ENCODE measurements around the gene PRKG1.

GRCh38 chr10:51804866-51805265 is 730.6 kb downstream of the PRKG1 start:
- TF ChIP-seq HDAC2 (IDR thresholded peaks at IDR 0.05; ENCODE audit: borderline replicate concordance in 1 of 2, low read depth in 2 of 2, low read length in 2 of 2) (no peak), CTCF (IDR thresholded peaks at IDR 0.05; ENCODE audit: control extremely low read depth in 1 of 3, insufficient read depth in 1 of 3, low read depth in 1 of 3, low read length in 3 of 3) (no peak), CBX8 (IDR thresholded peaks at IDR 0.05; ENCODE audit: borderline replicate concordance, low read depth, low read length) (no peak), CEBPB (IDR thresholded peaks at IDR 0.05; ENCODE audit: low read depth, low read length) (no peak), BRCA1 (IDR thresholded peaks at IDR 0.05; ENCODE audit: low read depth, low read length) (no peak), ATF2 (IDR thresholded peaks at IDR 0.05; ENCODE audit: low read length) (no peak), TAF7 (optimal IDR thresholded peaks at IDR 0.05; ENCODE audit: borderline replicate concordance, low read depth, low read length) (no peak), USF2 (IDR thresholded peaks at IDR 0.05; ENCODE audit: low read length) (no peak), TAF1 (IDR thresholded peaks at IDR 0.05; ENCODE audit: low read depth, low read length) (no peak), JUN (IDR thresholded peaks at IDR 0.05; ENCODE audit: low read depth, low read length) (no peak), KDM5A (IDR thresholded peaks at IDR 0.05; ENCODE audit: low read length) (no peak), POLR2A (IDR thresholded peaks at IDR 0.05; ENCODE audit: control extremely low read depth in 1 of 2, low read depth in 2 of 2, low read length in 2 of 2) (no peak)

Data from H1 (cell line).